IMR-90 (cell line): Measurements from ENCODE around the gene PPP4C. TPM values are rescaled to one million over a fixed set of nuclear protein-coding genes. Genes with fewer than 3 reads are reported as not detected.

Experiments
- ATAC-seq: fragments of 200-7000 bp; cut with Tn5 transposase; 2 replicates; pipeline ENCODE4 v1.9.1; 2020; ENCODE audit warnings: low read depth, mild to moderate bottlenecking, moderate library complexity
- BruUV-seq: library from RNA; stranded (reverse); fragments of 400-500 nt; replicated peaks from 2 replicates; lab custom pipeline; 2021; lab: Mats Ljungman, UMichigan
- CTCF ChIA-PET: fragments of 300-600 bp; formaldehyde crosslinking; extraction: SDS; loops from one replicate; lab custom pipeline; 2021; ENCODE audit warnings: antibody characterized with exemption; lab: Yijun Ruan, JAX
- POLR2A ChIA-PET: fragments of 300-600 bp; sonication (Branson Sonifier 250); formaldehyde crosslinking; loops from one replicate; lab custom pipeline; 2022; ENCODE audit warnings: antibody characterized with exemption; ENCODE audit not compliant: unreplicated experiment; lab: Charles Lee
- DNase-seq: peaks from one replicate; pipeline ENCODE4 v3.0.0; 2013
- H2AFZ ChIP-seq: replicated peaks from 2 replicates; pipeline ENCODE3; 2013; ENCODE audit warnings: low read length, mild to moderate bottlenecking; ENCODE audit not compliant: poor library complexity
- H2AK5ac ChIP-seq: 2 replicates; pipeline ENCODE4 v1.6.1; 2013; ENCODE audit warnings: low read depth, low read length, inconsistent platforms
- H2AK9ac ChIP-seq: replicated peaks from 2 replicates; pipeline ENCODE3; 2013; ENCODE audit warnings: mild to moderate bottlenecking, low read depth, low read length, moderate library complexity; ENCODE audit not compliant: poor library complexity
- H2BK120ac ChIP-seq: 2 replicates; pipeline ENCODE4 v1.6.1; 2013; ENCODE audit warnings: low read depth, low read length, inconsistent platforms
- H2BK15ac ChIP-seq: 3 replicates; pipeline ENCODE4 v1.6.1; 2013; ENCODE audit warnings: low read depth, low read length, inconsistent platforms
- H2BK20ac ChIP-seq: 2 replicates; pipeline ENCODE4 v1.6.1; 2013; ENCODE audit warnings: low read depth, mild to moderate bottlenecking, inconsistent platforms, low read length, moderate library complexity
- H2BK5ac ChIP-seq: 2 replicates; pipeline ENCODE4 v1.6.1; 2013; ENCODE audit warnings: mild to moderate bottlenecking, low read depth, low read length, inconsistent platforms; ENCODE audit not compliant: poor library complexity, severe bottlenecking
- H3K14ac ChIP-seq: replicated peaks from 2 replicates; pipeline ENCODE4 v1.6.1; 2013; ENCODE audit warnings: low read depth, low read length, inconsistent platforms
- H3K18ac ChIP-seq: 2 replicates; pipeline ENCODE4 v1.6.1; 2013; ENCODE audit warnings: low read depth, low read length, control low read depth
- H3K23ac ChIP-seq: 2 replicates; pipeline ENCODE4 v1.6.1; 2013; ENCODE audit warnings: low read depth, low read length, inconsistent platforms
- H3K27ac ChIP-seq: 2 replicates; pipeline ENCODE4 v1.5.1; 2013; ENCODE audit warnings: mild to moderate bottlenecking, control low read depth, low read length; ENCODE audit not compliant: insufficient read depth
- H3K27me3 ChIP-seq: 2 replicates; pipeline ENCODE4 v1.6.1; 2013; ENCODE audit warnings: low read length; ENCODE audit not compliant: control insufficient read depth, insufficient read depth
- H3K36me3 ChIP-seq: 2 replicates; pipeline ENCODE4 v1.6.1; 2013; ENCODE audit warnings: low read length, mixed read lengths; ENCODE audit not compliant: control insufficient read depth, insufficient read depth
- H3K4ac ChIP-seq: 2 replicates; pipeline ENCODE4 v1.6.1; 2013; ENCODE audit warnings: low read depth, low read length, inconsistent platforms
- H3K4me1 ChIP-seq: 2 replicates; pipeline ENCODE4 v1.6.1; 2013; ENCODE audit warnings: low read length, mixed read lengths; ENCODE audit not compliant: control insufficient read depth, insufficient read depth
- H3K4me2 ChIP-seq: 2 replicates; pipeline ENCODE4 v1.6.1; 2013; ENCODE audit warnings: low read depth, mild to moderate bottlenecking, control low read depth, low read length, moderate library complexity
- H3K4me3 ChIP-seq: 2 replicates; pipeline ENCODE4 v1.5.1; 2013; ENCODE audit warnings: low read depth, mild to moderate bottlenecking, control low read depth, low read length, moderate library complexity; ENCODE audit not compliant: insufficient read depth
- H3K56ac ChIP-seq: 2 replicates; pipeline ENCODE4 v1.6.1; 2013; ENCODE audit warnings: low read length, inconsistent platforms; ENCODE audit not compliant: insufficient read depth; ENCODE audit errors: extremely low read depth
- H3K79me1 ChIP-seq, 2 experiments: 2 replicates each; pipeline ENCODE4 v1.6.1; 2013; ENCODE audit warnings: low read length in 2 of 2, inconsistent platforms in 1 of 2, low read depth in 1 of 2
- H3K9ac ChIP-seq: 2 replicates; pipeline ENCODE4 v1.6.1; 2013; ENCODE audit warnings: low read depth, low read length, control low read depth
- H3K9me1 ChIP-seq: 2 replicates; pipeline ENCODE4 v1.6.1; 2013; ENCODE audit warnings: low read length, inconsistent platforms; ENCODE audit not compliant: insufficient read depth
- H3K9me3 ChIP-seq: 2 replicates; pipeline ENCODE4 v1.6.1; 2013; ENCODE audit warnings: low read length; ENCODE audit not compliant: control insufficient read depth, insufficient read depth
- H4K20me1 ChIP-seq: 2 replicates; pipeline ENCODE4 v1.6.1; 2013; ENCODE audit warnings: low read length, inconsistent platforms; ENCODE audit not compliant: insufficient read depth
- H4K5ac ChIP-seq: 2 replicates; pipeline ENCODE4 v1.6.1; 2013; ENCODE audit warnings: mild to moderate bottlenecking, low read depth, low read length, control low read depth
- H4K8ac ChIP-seq, 2 experiments: 2 replicates each; pipeline ENCODE4 v1.6.1; 2013; ENCODE audit warnings: low read depth in 2 of 2, low read length in 2 of 2, control low read depth in 1 of 2, inconsistent platforms in 1 of 2
- H4K91ac ChIP-seq: 2 replicates; pipeline ENCODE4 v1.6.1; 2013; ENCODE audit warnings: low read depth, low read length, inconsistent platforms; ENCODE audit not compliant: insufficient read depth
- BHLHE40 ChIP-seq: fragments of 150-350 bp; IDR thresholded peaks from 2 replicates; pipeline ENCODE4 v1.6.1; 2016; ENCODE audit warnings: mild to moderate bottlenecking, low read depth, low read length
- CHD1 ChIP-seq: IDR thresholded peaks from 2 replicates; pipeline ENCODE4 v1.6.1; 2012; ENCODE audit warnings: low read depth, low read length, improper control_type of control experiment
- ELK1 ChIP-seq: fragments of 150-350 bp; IDR thresholded peaks from 2 replicates; pipeline ENCODE4 v1.6.1; 2016; ENCODE audit warnings: low read depth, mild to moderate bottlenecking, low read length, moderate library complexity, borderline replicate concordance
- FOS ChIP-seq: fragments of 150-350 bp; IDR thresholded peaks from 2 replicates; pipeline ENCODE4 v1.6.1; 2016; ENCODE audit warnings: low read depth, low read length
- MAFK ChIP-seq: IDR thresholded peaks from 2 replicates; pipeline ENCODE4 v1.6.1; 2012; ENCODE audit warnings: low read depth, low read length, improper control_type of control experiment
- MAZ ChIP-seq: IDR thresholded peaks from 2 replicates; pipeline ENCODE4 v1.6.1; 2012; ENCODE audit warnings: low read depth, mild to moderate bottlenecking, low read length, improper control_type of control experiment, moderate library complexity, borderline replicate concordance
- MXI1 ChIP-seq: IDR thresholded peaks from 2 replicates; pipeline ENCODE4 v1.6.1; 2012; ENCODE audit warnings: low read depth, mild to moderate bottlenecking, low read length, moderate library complexity, borderline replicate concordance
- NFE2L2 ChIP-seq: fragments of 150-350 bp; IDR thresholded peaks from 2 replicates; pipeline ENCODE4 v1.6.1; 2016; ENCODE audit warnings: low read depth, mild to moderate bottlenecking, low read length
- POLR2A ChIP-seq: IDR thresholded peaks from 2 replicates; pipeline ENCODE4 v1.6.1; 2012; ENCODE audit warnings: mild to moderate bottlenecking, low read depth, low read length
- RAD21 ChIP-seq: IDR thresholded peaks from 2 replicates; pipeline ENCODE4 v1.6.1; 2012; ENCODE audit warnings: low read length, improper control_type of control experiment
- RCOR1 ChIP-seq: IDR thresholded peaks from 2 replicates; pipeline ENCODE4 v1.6.1; 2012; ENCODE audit warnings: mild to moderate bottlenecking, low read length, improper control_type of control experiment; ENCODE audit not compliant: insufficient replicate concordance
- RFX5 ChIP-seq: IDR thresholded peaks from 2 replicates; pipeline ENCODE4 v1.8.0; 2012; ENCODE audit warnings: low read depth, mild to moderate bottlenecking, low read length, moderate library complexity
- SMC3 ChIP-seq: fragments of 150-350 bp; IDR thresholded peaks from 2 replicates; pipeline ENCODE4 v1.6.1; 2016; ENCODE audit warnings: low read depth, mild to moderate bottlenecking, antibody characterized with exemption, low read length, moderate library complexity
- USF2 ChIP-seq: fragments of 150-350 bp; IDR thresholded peaks from 2 replicates; pipeline ENCODE4 v1.6.1; 2017; ENCODE audit warnings: mild to moderate bottlenecking, antibody characterized with exemption, low read length, low read depth
- WGBS, 2 experiments: methylation state at CpG; one replicate each; pipeline versions ENCODE4 v1.1.5 to v1.1.7; 2013; ENCODE audit warnings: missing lambda C conversion rate in 2 of 2; ENCODE audit not compliant: insufficient read length in 1 of 2; ENCODE audit errors: extremely low coverage in 2 of 2; 5-methylcytosine and 5-hydroxymethylcytosine counted together
- dilution Hi-C: fragments of 300-500 bp; cut with HindIII; formaldehyde crosslinking; loops from one replicate; pipeline ENCODE4 v1.14.3; 2018; ENCODE audit warnings: low sequenced_read_pairs; ENCODE audit not compliant: unreplicated experiment
- in situ Hi-C: fragments of 300-500 bp; cut with MboI; formaldehyde crosslinking; loops from 3 replicates; pipeline ENCODE4 v1.14.3; 2019; ENCODE audit warnings: low sequenced_read_pairs, inconsistent platforms, mixed read lengths
- intact Hi-C: fragments of 100-400 bp; cut with micrococcal nuclease; formaldehyde crosslinking; loops from 2 replicates; pipeline ENCODE4 v1.10.0; 2022
- polyA plus RNA-seq, 3 experiments: library from polyadenylated mRNA; depleted of rRNA; stranded (reverse); fragments of >200 nt; gene quantifications; 2 replicates each; pipeline ENCODE4 v1.2.3, GENCODE V29; 2012; ENCODE audit warnings: low replicate concordance in 1 of 3
- total RNA-seq: library from RNA; depleted of rRNA; stranded (reverse); fragments of >200 nt; gene quantifications from 2 replicates; pipeline ENCODE4 v1.2.3, GENCODE V29; 2012

Gene PPP4C
- total and polyA plus RNA-seq, 2 of the 4 experiments (the other 2 are of a cell fraction): 200 to 209 TPM

GRCh38 chr16:30065102-30065942, 10.5 kb upstream of the PPP4C start, which contains the start of gene ALDOA:
Gene ALDOA, plus strand, starts transcription at chr16:30065760. Its CDS starts 1,138 bp downstream, at chr16:30066898.
- Histone ChIP-seq H2BK120ac (peak within 1 kb of the TSS; percentile 98), H3K4me3 (peak within 1 kb of the TSS; percentile 85), H3K27me3 (no peaks in the 10 kb centered on the region), H3K4me2 (peak within 1 kb of the TSS; percentile 96), H4K5ac (peak within 1 kb of the TSS; percentile 98), H3K14ac (peak within 1 kb of the TSS; percentile 100), H3K18ac (peak within 1 kb of the TSS; percentile 93), H4K20me1 (peaks cover 47% of the 10 kb centered on the region), H2BK5ac (peak within 1 kb of the TSS; percentile 99), H4K8ac (peak within 1 kb of the TSS; percentile 86 to 99), H3K9me1 (peaks cover 28% of the 10 kb centered on the region), H3K27ac (peak within 1 kb of the TSS; percentile 99), H3K9ac (peak within 1 kb of the TSS; percentile 96), H2BK20ac (no peak within 1 kb of the TSS), H3K36me3 (peaks cover 36% of the 10 kb centered on the region), H3K79me1 (peaks cover 22 to 53% of the 10 kb centered on the region in 2 experiments; a peak in 3 of 4 replicates), H2BK15ac (peak within 1 kb of the TSS; percentile 78; the same call in 2 of the 3 replicates), H3K23ac (peak within 1 kb of the TSS; percentile 99), H2AK9ac (peak within 1 kb of the TSS; percentile 100), H3K9me3 (no peaks in the 10 kb centered on the region), H2AK5ac (peak within 1 kb of the TSS; percentile 98), H3K56ac (peak within 1 kb of the TSS; percentile 94), H2AFZ (peak within 1 kb of the TSS; percentile 99), H4K91ac (peak within 1 kb of the TSS; percentile 99), H3K4me1 (peaks cover 37% of the 10 kb centered on the region), H3K4ac (peak within 1 kb of the TSS; percentile 100)
- in situ Hi-C loops: no loop called here
- ChIA-PET CTCF (interaction anchor here (0.6 to 1.0 kb wide), 2 partner anchors 10 to 200 kb away, joined by 3 read pairs; no protein-coding TSS in a partner anchor), POLR2A (interaction anchor here (0.6 to 1.3 kb wide), 3 partner anchors 10 to 12 kb away, joined by 4 to 6 read pairs (median 4); a partner anchor contains a TSS)
- intact Hi-C loops: no loop called here
- TF ChIP-seq RAD21 (no peak), NFE2L2 (peak; percentile 96), CHD1 (peak; percentile 61; the same call in 1 of the 2 replicates), FOS (peak; percentile 81; the same call in 1 of the 2 replicates), USF2 (0 out of 2 replicates have a peak, but pooled peaks have one; percentile 6), MAFK (peak; percentile 53), BHLHE40 (no peak; the same call in 1 of the 2 replicates), POLR2A (peak; percentile 99), MXI1 (peak; percentile 73; the same call in 1 of the 2 replicates), ELK1 (no peak), SMC3 (no peak), MAZ (peak; percentile 92), RCOR1 (no peak), RFX5 (no peak)
- dilution Hi-C loops: no loop called here
- peak; percentile 98 for DNase-seq
- BruUV-seq: no TSS peak
- WGBS, 2 experiments: 2% methylated on average over 49 of the region's 99 CpGs; no CpG with 5 or more reads in 1 of the 2 experiments
- ATAC-seq: peak; percentile 88
